Islet precursor cell (in vitro differentiated cells): ENCODE measurements around the gene EPB41.
A peak's percentile ranks its signal among the peaks of the same experiment; 100 is the strongest.
"Not testable (repeated sequence)": the region's sequence is repeated elsewhere in the genome, so short reads cannot be mapped to it uniquely, and the experiment has no call there.

ENCODE experiments used
- DNase-seq: peaks from one replicate; pipeline ENCODE4 v3.0.0-alpha.2; 2018

Gene EPB41

GRCh38 chr1:28927648-28928313, 13.4 kb downstream of the EPB41 start:
- no peak for DNase-seq

GRCh38 chr1:28928314-28928941, 14.1 kb downstream of the EPB41 start:
- no peak for DNase-seq

GRCh38 chr1:28933277-28933676, 18.9 kb downstream of the EPB41 start:
- no peak for DNase-seq

- no peak for DNase-seq
Measured at GRCh38 chr1:28933918-28934317, 19.5 kb downstream of the EPB41 start.

- peak; percentile 64 for DNase-seq
Measured at GRCh38 chr1:28934676-28935075, 20.3 kb downstream of the EPB41 start.

GRCh38 chr1:28935293-28935692, 20.9 kb downstream of the EPB41 start:
- no peak for DNase-seq

- DNase-seq, result no peak
Measured at GRCh38 chr1:28936094-28936493, 21.7 kb downstream of the EPB41 start.

- no peak for DNase-seq
Measured at GRCh38 chr1:28936528-28936927, 22.2 kb downstream of the EPB41 start.

- DNase-seq, result not testable (repeated sequence)
Measured at GRCh38 chr1:28943581-28943980, 29.2 kb downstream of the EPB41 start.

- no peak for DNase-seq
Measured at GRCh38 chr1:28950006-28950405, 35.6 kb downstream of the EPB41 start.

GRCh38 chr1:28950449-28950848, 36.1 kb downstream of the EPB41 start:
- no peak for DNase-seq

- no peak for DNase-seq
Measured at GRCh38 chr1:28954126-28954726, 39.9 kb downstream of the EPB41 start.

- no peak for DNase-seq
Measured at GRCh38 chr1:28956038-28956464, 41.7 kb downstream of the EPB41 start.

- not testable (repeated sequence) for DNase-seq
Measured at GRCh38 chr1:28962114-28962831, 47.9 kb downstream of the EPB41 start.

GRCh38 chr1:28965271-28965870, 51.0 kb downstream of the EPB41 start:
- peak; percentile 63 for DNase-seq

- DNase-seq, result no peak
Measured at GRCh38 chr1:28966617-28967016, 52.2 kb downstream of the EPB41 start.

GRCh38 chr1:28971980-28972771, 57.8 kb downstream of the EPB41 start:
- DNase-seq, result peak; percentile 67

- DNase-seq, result no peak
Measured at GRCh38 chr1:28973596-28974421, 59.4 kb downstream of the EPB41 start.

GRCh38 chr1:28974432-28974831, 60.1 kb downstream of the EPB41 start:
- DNase-seq, result no peak

GRCh38 chr1:28976248-28976647, 61.9 kb downstream of the EPB41 start:
- no peak for DNase-seq

- DNase-seq, result no peak
Measured at GRCh38 chr1:28981210-28981609, 66.8 kb downstream of the EPB41 start.
